Omental fat pad (tissue), 4 donors: Measurements from ENCODE around the gene XPR1. TPM values are rescaled to one million over a fixed set of nuclear protein-coding genes. Genes with fewer than 3 reads are reported as not detected.

Experiments used
- ATAC-seq: fragments of 150-250 bp; one replicate; pipeline ENCODE4 v1.9.1; 2016; ENCODE audit warnings: mild to moderate bottlenecking, moderate library complexity; ENCODE audit not compliant: low FRiP score
- DNase-seq: peaks from one replicate; pipeline ENCODE4 v3.0.0-alpha.2; 2019; ENCODE audit warnings: low spot score
- CTCF ChIP-seq, 3 donors: fragments of 450-650 bp; IDR thresholded peaks; one replicate each; pipeline ENCODE4 v1.5.1; 2016 to 2017; ENCODE audit warnings: antibody characterized with exemption in 3 of 3, mild to moderate bottlenecking in 3 of 3, moderate library complexity in 2 of 3
- total RNA-seq, 4 donors: library from RNA; depleted of rRNA; stranded (reverse); fragments of >200 nt; gene quantifications; one replicate each; pipeline ENCODE4 v1.1.0, GENCODE V29; 2016

XPR1 gene
- total RNA-seq, 4 donors from 2014 or later, result 18.2 to 24.7 (median 20.0) TPM

GRCh38 chr1:180898441-180899219, 266.8 kb downstream of the XPR1 start:
- no peak for DNase-seq
- no peak for TF ChIP-seq CTCF (IDR thresholded peaks at IDR 0.05)
- no peak for ATAC-seq

GRCh38 chr1:180899262-180899661, 267.4 kb downstream of the XPR1 start:
- TF ChIP-seq CTCF (IDR thresholded peaks at IDR 0.05), result no peak
- ATAC-seq (no peak), DNase-seq (no peak)

GRCh38 chr1:180901076-180901990, 269.5 kb downstream of the XPR1 start:
- no peak for ATAC-seq
- no peak for TF ChIP-seq CTCF (IDR thresholded peaks at IDR 0.05)
- no peak for DNase-seq

GRCh38 chr1:180902541-180902940, 270.7 kb downstream of the XPR1 start:
- TF ChIP-seq CTCF (IDR thresholded peaks at IDR 0.05), result no peak
- ATAC-seq, result no peak
- no peak for DNase-seq

- ATAC-seq, result no peak
- DNase-seq, result no peak
- no peak for TF ChIP-seq CTCF (IDR thresholded peaks at IDR 0.05)
Observed at GRCh38 chr1:180905927-180906326, 274.1 kb downstream of the XPR1 start.

- DNase-seq (no peak), ATAC-seq (no peak)
- no peak for TF ChIP-seq CTCF (IDR thresholded peaks at IDR 0.05)
Observed at GRCh38 chr1:180906511-180906910, 274.7 kb downstream of the XPR1 start.
